CD14-positive monocyte (primary cell): Measurements from ENCODE around the gene EIF1. TPM values are rescaled to one million over a fixed set of nuclear protein-coding genes. Genes with fewer than 3 reads are reported as not detected.

Experiments
- DNase-seq, 3 donors: peaks; one replicate each; pipeline ENCODE4 v3.0.0-alpha.2; 2011 to 2022
- H2AFZ ChIP-seq: 2 replicates; pipeline ENCODE4 v1.6.0; 2012; ENCODE audit warnings: mild to moderate bottlenecking, low read depth, low read length, inconsistent platforms; ENCODE audit not compliant: insufficient read depth, poor library complexity, severe bottlenecking
- H3K27ac ChIP-seq, 2 donors: 1 replicate in 1 of 2; 2 replicates in 1 of 2; pipeline ENCODE4 v1.5.1; 2012 to 2013; ENCODE audit warnings: low read length in 2 of 2, control low read depth in 1 of 2, inconsistent platforms in 1 of 2, low read depth in 1 of 2, mild to moderate bottlenecking in 1 of 2
- H3K27me3 ChIP-seq, 2 donors: one replicate each; pipeline versions ENCODE4 v1.6.0 to v1.6.1; 2011 to 2013; ENCODE audit warnings: low read length in 2 of 2; ENCODE audit not compliant: control insufficient read depth in 2 of 2, insufficient read depth in 2 of 2
- H3K36me3 ChIP-seq, 2 donors: replicated peaks in 1 of 2; 1 replicate in 1 of 2; 2 replicates in 1 of 2; pipeline versions ENCODE4 v1.5.1 to v1.6.1; 2012 to 2013; ENCODE audit warnings: low read length in 2 of 2, control low read depth in 1 of 2, inconsistent platforms in 1 of 2, mild to moderate bottlenecking in 1 of 2; ENCODE audit not compliant: insufficient read depth in 2 of 2, control insufficient read depth in 1 of 2
- H3K4me1 ChIP-seq, 2 donors: 1 replicate in 1 of 2; 2 replicates in 1 of 2; pipeline versions ENCODE4 v1.5.1 to v1.6.1; 2012 to 2013; ENCODE audit warnings: low read length in 2 of 2, control low read depth in 1 of 2, inconsistent platforms in 1 of 2, mild to moderate bottlenecking in 1 of 2, moderate library complexity in 1 of 2; ENCODE audit not compliant: insufficient read depth in 2 of 2, control insufficient read depth in 1 of 2
- H3K4me2 ChIP-seq: replicated peaks from 2 replicates; pipeline ENCODE3; 2012; ENCODE audit warnings: low read length, moderate library complexity, mild to moderate bottlenecking; ENCODE audit not compliant: poor library complexity, severe bottlenecking; ENCODE audit errors: extremely low read depth
- H3K4me3 ChIP-seq, 3 experiments: fragments of 200-600 bp in 1 of 3; sonication (generic) in 1 of 3; replicated peaks in 1 of 3; 1 replicate in 2 of 3; 2 replicates in 1 of 3; pipeline ENCODE4 v1.5.1; 2011 to 2013; ENCODE audit warnings: low read length in 3 of 3, mild to moderate bottlenecking in 3 of 3, control low read depth in 2 of 3, low read depth in 2 of 3, inconsistent platforms in 1 of 3, moderate library complexity in 1 of 3
- H3K79me2 ChIP-seq: 2 replicates; pipeline ENCODE4 v1.6.0; 2012; ENCODE audit warnings: mild to moderate bottlenecking, control low read depth, inconsistent platforms, low read length, moderate library complexity; ENCODE audit not compliant: insufficient read depth
- H3K9ac ChIP-seq: 2 replicates; pipeline ENCODE4 v1.6.0; 2017; ENCODE audit warnings: low read length, mild to moderate bottlenecking; ENCODE audit not compliant: insufficient read depth, poor library complexity, severe bottlenecking
- H3K9me3 ChIP-seq, 2 donors: replicated peaks in 1 of 2; 1 replicate in 1 of 2; 2 replicates in 1 of 2; pipeline versions ENCODE4 v1.5.1 to v1.6.1; 2012 to 2013; ENCODE audit warnings: low read length in 2 of 2, control low read depth in 1 of 2; ENCODE audit not compliant: control insufficient read depth in 1 of 2, insufficient read depth in 1 of 2
- H4K20me1 ChIP-seq: 2 replicates; pipeline ENCODE4 v1.6.0; 2012; ENCODE audit warnings: mild to moderate bottlenecking, low read length, control low read depth, moderate library complexity; ENCODE audit not compliant: insufficient read depth
- H3K27ac Mint-ChIP-seq, 7 donors: one replicate each; pipeline ENCODE4 v1.8.0; 2020; ENCODE audit warnings: mild to moderate bottlenecking in 7 of 7, mixed read lengths in 7 of 7, moderate library complexity in 6 of 7, inconsistent platforms in 2 of 7
- H3K27me3 Mint-ChIP-seq, 3 donors: one replicate each; pipeline ENCODE4 v1.8.0; 2021 to 2022; ENCODE audit warnings: low read depth in 3 of 3, mild to moderate bottlenecking in 3 of 3, mixed read lengths in 3 of 3, moderate library complexity in 3 of 3, inconsistent platforms in 1 of 3
- H3K36me3 Mint-ChIP-seq, 2 donors: one replicate each; pipeline ENCODE4 v1.8.0; 2020; ENCODE audit warnings: mixed read lengths in 2 of 2, inconsistent platforms in 1 of 2, mild to moderate bottlenecking in 1 of 2
- H3K4me1 Mint-ChIP-seq: one replicate; pipeline ENCODE4 v1.8.0; 2020; ENCODE audit warnings: mild to moderate bottlenecking, mixed read lengths
- H3K4me3 Mint-ChIP-seq, 2 donors: one replicate each; pipeline ENCODE4 v1.8.0; 2020; ENCODE audit warnings: mild to moderate bottlenecking in 2 of 2, mixed read lengths in 2 of 2, moderate library complexity in 1 of 2
- H3K9me3 Mint-ChIP-seq, 7 donors: one replicate each; pipeline ENCODE4 v1.8.0; 2020 to 2022; ENCODE audit warnings: mixed read lengths in 7 of 7, mild to moderate bottlenecking in 6 of 7, moderate library complexity in 6 of 7, inconsistent platforms in 2 of 7
- WGBS: methylation state at CpG from one replicate; pipeline ENCODE4 v1.1.5; 2013; ENCODE audit warnings: missing lambda C conversion rate; ENCODE audit not compliant: insufficient coverage; 5-methylcytosine and 5-hydroxymethylcytosine counted together
- intact Hi-C, 2 donors: fragments of 100-400 bp; cut with micrococcal nuclease; formaldehyde crosslinking; loops; one replicate each; pipeline versions ENCODE4 v1.15.0 to v1.15.1; 2023
- polyA plus RNA-seq, 3 donors: library from polyadenylated mRNA; depleted of rRNA in 1 of 3; unstranded in 2 of 3; stranded (reverse) in 1 of 3; fragments of 300-500 nt in 2 of 3; fragments of >200 nt in 1 of 3; fragmentation: Illumina TruSeq in 2 of 3; gene quantifications; 1 replicate in 2 of 3; 2 replicates in 1 of 3; pipeline ENCODE4 v1.2.3, GENCODE V29; 2012 to 2021
- TF ChIP-seq, protein P1 (sequence below): fragments of 200-600 bp; IDR thresholded peaks from one replicate; pipeline ENCODE4 v1.8.0; 2022; ENCODE audit warnings: antibody characterized with exemption, mild to moderate bottlenecking

Gene EIF1
- polyA plus RNA-seq, 3 donors, result 1,176 to 1,536 (median 1,425) TPM

GRCh38 chr17:41734949-41735313 lies 46.2 kb downstream of the EIF1 start:
- 6% methylated on average over 23 of the region's 23 CpGs for WGBS
- TF ChIP-seq, protein P1, sequence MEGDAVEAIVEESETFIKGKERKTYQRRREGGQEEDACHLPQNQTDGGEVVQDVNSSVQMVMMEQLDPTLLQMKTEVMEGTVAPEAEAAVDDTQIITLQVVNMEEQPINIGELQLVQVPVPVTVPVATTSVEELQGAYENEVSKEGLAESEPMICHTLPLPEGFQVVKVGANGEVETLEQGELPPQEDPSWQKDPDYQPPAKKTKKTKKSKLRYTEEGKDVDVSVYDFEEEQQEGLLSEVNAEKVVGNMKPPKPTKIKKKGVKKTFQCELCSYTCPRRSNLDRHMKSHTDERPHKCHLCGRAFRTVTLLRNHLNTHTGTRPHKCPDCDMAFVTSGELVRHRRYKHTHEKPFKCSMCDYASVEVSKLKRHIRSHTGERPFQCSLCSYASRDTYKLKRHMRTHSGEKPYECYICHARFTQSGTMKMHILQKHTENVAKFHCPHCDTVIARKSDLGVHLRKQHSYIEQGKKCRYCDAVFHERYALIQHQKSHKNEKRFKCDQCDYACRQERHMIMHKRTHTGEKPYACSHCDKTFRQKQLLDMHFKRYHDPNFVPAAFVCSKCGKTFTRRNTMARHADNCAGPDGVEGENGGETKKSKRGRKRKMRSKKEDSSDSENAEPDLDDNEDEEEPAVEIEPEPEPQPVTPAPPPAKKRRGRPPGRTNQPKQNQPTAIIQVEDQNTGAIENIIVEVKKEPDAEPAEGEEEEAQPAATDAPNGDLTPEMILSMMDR, result no peak
- H2AFZ ChIP-seq, result no peak overlapping the region
- Mint-ChIP-seq H3K4me3 (peak overlapping the region in 1 of 2 donors; percentile 77), H3K9me3 (peaks cover 0 to 12% (median 2%) of the 10 kb centered on the region in 7 donors), H3K4me1 (peaks cover 9% of the 10 kb centered on the region), H3K27ac (no peak overlapping the region), H3K27me3 (peaks cover 61 to 79% (median 74%) of the 10 kb centered on the region in 3 donors), H3K36me3 (peaks cover 0 to 5% of the 10 kb centered on the region in 2 donors)
- intact Hi-C loops, result no loop called here
- DNase-seq, result no peak
- no peak overlapping the region for H3K9ac ChIP-seq
- H3K4me1 ChIP-seq, result peaks cover 6 to 8% of the 10 kb centered on the region in 2 donors
- peak overlapping the region; percentile 27 for H3K4me2 ChIP-seq
- no peak overlapping the region for H3K4me3 ChIP-seq
- H4K20me1 ChIP-seq, result no peaks in the 10 kb centered on the region
- no peak overlapping the region for H3K27ac ChIP-seq
- H3K9me3 ChIP-seq, result no peaks in the 10 kb centered on the region
- peaks cover 27 to 64% of the 10 kb centered on the region in 2 donors for H3K27me3 ChIP-seq
- H3K36me3 ChIP-seq, result no peaks in the 10 kb centered on the region
- no peaks in the 10 kb centered on the region for H3K79me2 ChIP-seq

- no peak overlapping the region for H2AFZ ChIP-seq
- WGBS, result 100% methylated on average over 1 of the region's 4 CpGs
- peaks cover 6 to 8% of the 10 kb centered on the region in 2 donors for H3K4me1 ChIP-seq
- H4K20me1 ChIP-seq, result no peaks in the 10 kb centered on the region
- no peak for DNase-seq
- Mint-ChIP-seq H3K9me3 (peaks cover 0 to 12% (median 2%) of the 10 kb centered on the region in 7 donors), H3K4me3 (peak overlapping the region in 1 of 2 donors; percentile 75), H3K36me3 (peaks cover 0 to 5% of the 10 kb centered on the region in 2 donors), H3K27ac (no peak overlapping the region), H3K27me3 (peaks cover 59 to 73% (median 68%) of the 10 kb centered on the region in 3 donors), H3K4me1 (peaks cover 9% of the 10 kb centered on the region)
- H3K9ac ChIP-seq, result no peak overlapping the region
- H3K9me3 ChIP-seq, result no peaks in the 10 kb centered on the region
- H3K36me3 ChIP-seq, result no peaks in the 10 kb centered on the region
- no peak overlapping the region for H3K27ac ChIP-seq
- no peaks in the 10 kb centered on the region for H3K79me2 ChIP-seq
- intact Hi-C loops, result no loop called here
- TF ChIP-seq, protein P1, result no peak
- peaks cover 27 to 57% of the 10 kb centered on the region in 2 donors for H3K27me3 ChIP-seq
- H3K4me2 ChIP-seq, result no peak overlapping the region
- H3K4me3 ChIP-seq, result no peak overlapping the region
Measured at GRCh38 chr17:41735744-41736143, 47.1 kb downstream of the EIF1 start.
